HG03469 (cell line): ENCODE data around the gene DPP8.

ENCODE experiments used
- ATAC-seq: cut with Tn5 transposase; IDR thresholded peaks from one replicate; pipeline ENCODE4 v1.9.1; 2021; ENCODE audit warnings: mild to moderate bottlenecking, moderate library complexity, moderate number of reproducible peaks; ENCODE audit not compliant: unreplicated experiment

The DPP8 gene

DNA sequence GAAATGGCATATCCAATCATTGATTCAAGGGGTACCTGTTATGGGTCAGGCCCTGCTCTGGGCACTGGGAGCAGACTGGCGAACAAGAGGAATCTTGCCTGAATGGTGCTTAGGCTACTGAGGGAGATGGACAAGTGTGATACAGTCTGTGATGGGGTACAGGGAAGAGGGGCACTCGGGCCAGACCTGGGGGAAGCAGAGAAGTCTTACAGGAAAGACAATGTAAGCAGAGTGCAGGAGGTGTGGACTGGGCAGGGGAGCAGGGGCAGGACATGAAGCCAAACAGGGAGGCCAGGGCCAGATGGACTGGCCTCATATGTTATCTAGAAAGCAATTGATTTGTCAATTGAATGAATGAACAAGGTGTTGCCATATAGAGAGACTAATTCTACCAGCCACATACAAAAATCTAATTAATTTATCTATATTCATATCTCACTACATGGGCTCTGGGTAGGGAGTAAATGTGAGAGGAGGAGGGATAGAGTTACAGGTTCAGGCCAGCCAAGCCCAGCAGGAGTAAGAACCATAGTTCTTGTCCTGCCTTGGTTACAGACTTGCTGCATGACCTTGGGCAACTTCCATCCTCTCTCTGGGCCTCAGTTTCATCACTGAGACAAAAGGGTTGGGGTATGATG is 91.2 kb downstream of the DPP8 start:
- ATAC-seq = no peak

DNA sequence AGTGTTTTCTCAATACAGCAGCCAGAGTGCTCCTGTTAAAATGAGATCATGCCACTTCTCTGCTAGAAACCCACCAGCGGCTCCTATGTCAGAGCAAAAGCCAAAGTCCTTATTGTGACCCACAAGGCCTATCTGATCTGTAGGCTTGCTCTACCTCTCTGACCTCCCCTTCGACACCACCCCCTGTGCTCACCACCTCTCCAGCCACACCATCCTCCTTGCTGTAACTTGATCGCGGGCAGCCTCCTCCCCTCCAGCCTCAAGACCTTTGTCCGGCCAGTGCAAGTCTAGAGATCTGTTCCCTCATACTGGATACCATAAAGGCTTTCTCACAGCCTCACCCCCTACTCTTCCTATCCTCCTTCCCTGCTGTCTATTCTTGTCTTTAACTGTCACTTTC is 92.8 kb downstream of the DPP8 start:
- no peak for ATAC-seq

DNA sequence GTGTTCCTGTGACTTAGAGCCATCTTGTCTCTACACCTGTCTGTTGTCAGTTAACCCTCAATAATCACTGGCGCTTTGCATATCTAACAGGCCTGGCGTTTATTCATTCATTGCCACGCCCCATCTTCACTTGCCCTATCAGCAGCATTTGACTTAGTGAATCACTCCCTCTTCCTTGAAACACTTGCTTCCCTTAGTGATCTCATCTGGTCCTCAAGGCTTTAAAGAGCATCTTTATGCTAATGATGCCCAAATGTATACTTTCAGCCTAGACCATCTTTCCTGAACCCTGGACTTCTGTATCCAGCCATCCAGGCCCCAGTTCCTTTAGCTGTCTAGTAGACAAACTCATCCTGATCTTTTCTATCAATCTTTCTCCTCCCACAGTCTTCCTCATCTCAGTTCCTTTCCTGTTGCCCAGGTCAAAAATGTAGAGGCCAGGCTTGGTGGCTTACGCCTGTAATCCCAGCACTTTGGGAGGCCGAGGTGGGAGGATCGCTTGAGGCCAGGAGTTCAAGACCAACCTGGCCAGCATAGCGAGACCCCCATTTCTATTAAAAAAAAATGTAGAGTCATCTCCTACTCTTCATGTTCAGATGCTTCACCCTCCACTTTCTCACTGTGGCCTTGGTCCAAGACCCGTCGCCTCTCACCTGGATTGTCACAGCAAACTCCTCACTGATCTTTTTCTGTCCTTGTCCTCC is 93.4 kb downstream of the DPP8 start:
- ATAC-seq = no peak

DNA sequence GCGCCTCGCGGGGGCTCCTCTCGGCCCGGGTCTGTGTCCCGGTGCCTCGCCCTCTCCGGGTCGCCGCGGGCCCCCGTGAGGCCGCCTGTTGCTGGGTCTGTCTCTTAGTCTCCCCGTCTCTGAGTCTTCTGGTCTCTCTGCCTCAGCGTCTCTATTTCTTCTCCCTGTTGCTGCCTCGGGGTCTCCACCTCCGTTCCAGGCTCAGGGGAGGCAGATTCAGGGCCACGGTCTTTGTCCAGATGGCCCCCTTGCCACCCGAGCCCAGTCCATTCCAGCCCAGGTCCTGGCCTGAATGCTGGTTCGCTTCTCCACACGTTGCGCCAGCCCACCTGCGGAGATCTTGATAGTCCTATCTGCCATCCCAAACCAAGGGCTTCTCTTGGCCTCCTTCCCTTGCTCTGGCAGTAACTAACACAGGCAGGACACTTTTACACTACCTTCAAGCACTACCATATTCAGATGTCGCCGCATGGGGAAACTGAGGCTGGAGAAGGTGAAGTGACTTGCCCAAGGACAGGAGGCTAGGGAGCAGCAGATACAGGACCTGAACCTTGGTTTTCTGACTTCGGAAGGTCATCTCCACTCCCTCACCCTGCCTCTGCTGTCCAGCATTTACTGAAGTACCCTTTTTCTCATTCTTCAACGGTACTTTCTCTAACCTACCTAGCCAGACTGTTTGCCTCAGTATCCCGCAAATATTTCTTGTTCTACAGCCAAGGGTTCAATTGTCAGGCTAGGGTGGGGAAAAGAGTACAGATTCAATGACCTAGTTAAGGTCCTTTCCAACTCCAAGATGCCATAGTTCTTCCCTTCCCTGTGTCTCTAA is 94.1 kb downstream of the DPP8 start:
- ATAC-seq = no peak

DNA sequence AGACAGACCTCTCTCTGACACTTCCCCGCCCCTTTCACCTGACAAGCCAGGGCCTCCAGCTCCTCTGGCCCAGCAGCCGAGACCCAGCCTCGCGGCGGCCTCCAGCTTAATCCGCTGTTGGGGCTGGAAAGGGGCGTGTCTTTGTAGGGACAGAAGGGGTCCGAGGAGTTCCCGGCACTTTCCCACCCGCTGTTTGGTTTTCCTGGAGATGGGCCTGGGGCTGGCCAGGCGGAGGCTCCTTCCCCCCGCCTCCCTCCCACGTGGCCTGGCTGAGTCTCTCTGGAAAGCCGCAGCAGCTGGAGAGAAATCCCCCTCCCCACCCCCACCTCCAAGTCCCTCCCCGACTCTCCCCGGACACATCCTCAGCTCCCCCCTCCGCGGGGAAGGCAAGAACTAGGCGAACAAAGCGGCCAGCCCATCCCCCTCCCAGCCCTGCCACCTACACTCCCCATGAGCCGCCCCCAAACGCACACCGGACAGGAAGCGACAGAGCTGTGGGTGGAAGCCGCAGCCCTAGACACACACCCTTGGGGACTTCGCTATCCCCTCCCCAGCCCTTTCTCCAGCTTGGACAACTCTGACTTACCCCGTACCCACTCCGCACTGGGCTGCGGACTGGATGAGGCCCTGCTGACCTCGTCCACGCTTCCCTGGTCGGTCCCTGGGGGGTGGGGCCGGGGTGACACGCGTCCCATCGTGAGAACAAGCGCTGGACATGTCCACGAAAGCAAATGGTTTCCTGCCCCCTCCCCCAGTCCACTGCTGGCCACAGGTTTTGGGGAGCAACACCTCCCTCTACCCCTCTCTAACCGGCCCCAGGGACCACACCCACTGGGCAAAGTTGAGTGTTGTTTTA is 95.9 kb downstream of the DPP8 start:
- no peak for ATAC-seq

GRCh38 chr15:65420975-65421359 is 96.5 kb downstream of the DPP8 start:
- ATAC-seq = no peak

DNA sequence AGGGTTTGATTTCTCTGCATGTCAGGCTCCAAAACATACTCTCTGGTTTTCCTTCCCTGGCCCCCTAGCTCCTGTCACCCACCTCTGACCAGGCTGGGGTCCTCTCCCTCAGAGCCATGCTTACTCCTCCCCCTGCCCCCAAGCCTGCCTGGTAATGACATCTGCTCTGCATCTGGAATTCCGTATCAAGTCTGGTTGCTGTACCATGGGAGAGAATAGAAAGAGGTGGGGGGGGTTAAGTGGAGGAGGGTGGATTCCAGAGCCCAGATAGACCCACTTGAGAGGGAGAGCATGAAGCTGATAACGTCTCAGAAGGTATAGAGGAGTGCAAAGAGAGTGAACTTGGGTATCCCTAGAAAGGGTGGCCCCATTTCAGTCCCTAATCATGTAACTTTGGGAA is 98.9 kb downstream of the DPP8 start:
- ATAC-seq = no peak

- no peak for ATAC-seq
These were observed 100.6 kb downstream of the DPP8 start for GRCh38 chr15:65416845-65417416.

- ATAC-seq = no peak
These were observed 102.5 kb downstream of the DPP8 start for GRCh38 chr15:65414841-65415621.

DNA sequence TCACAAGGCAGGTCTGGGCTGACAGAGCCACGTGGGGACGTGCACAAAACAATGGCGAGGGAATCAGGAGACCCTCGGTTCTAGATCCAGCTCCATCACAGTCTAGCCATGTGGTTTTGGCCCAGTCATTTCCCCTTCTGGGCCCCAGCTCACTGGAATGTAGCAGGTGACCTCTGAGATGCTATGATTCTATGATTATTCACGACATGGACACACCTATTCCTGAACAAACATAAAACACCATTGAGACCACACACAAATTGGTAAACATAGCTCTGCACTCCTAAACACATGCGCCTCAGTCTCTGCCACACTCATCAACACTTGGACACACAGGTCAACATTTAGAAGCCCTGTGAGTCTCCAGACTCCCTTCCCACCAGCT is 103.7 kb downstream of the DPP8 start:
- no peak for ATAC-seq

GRCh38 chr15:65413051-65413759 is 104.3 kb downstream of the DPP8 start:
- no peak for ATAC-seq

GRCh38 chr15:65412556-65412955 is 104.9 kb downstream of the DPP8 start:
- ATAC-seq = no peak

DNA sequence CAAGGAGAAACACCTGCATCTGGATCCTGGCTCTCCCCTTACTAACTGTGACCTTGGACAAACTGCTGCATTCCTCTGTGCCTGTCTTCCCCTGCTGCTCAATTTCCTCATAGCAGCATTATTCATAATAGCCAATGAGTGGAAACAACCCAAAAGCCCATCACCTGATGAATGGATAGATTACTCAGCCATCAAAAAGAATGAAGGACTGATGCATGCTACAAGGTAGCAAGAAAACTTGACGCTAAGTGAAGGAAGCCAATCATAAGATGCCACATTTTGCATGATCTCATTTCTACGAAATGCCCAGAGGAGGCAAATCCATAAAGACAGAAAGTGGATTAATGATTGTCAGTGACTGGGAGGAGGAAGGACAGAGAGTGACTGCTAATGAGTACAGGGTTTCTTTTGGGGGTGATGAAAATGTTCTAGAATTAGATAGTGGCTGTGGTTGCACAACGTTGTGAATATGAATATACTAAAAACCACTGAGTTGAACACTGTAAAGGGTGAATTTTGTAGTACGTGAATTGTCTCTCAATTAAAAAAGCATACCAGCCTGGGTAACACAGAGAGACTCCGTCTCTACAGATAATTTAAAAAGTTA is 105.9 kb downstream of the DPP8 start:
- ATAC-seq = no peak

- ATAC-seq = no peak
These were observed 106.5 kb downstream of the DPP8 start for GRCh38 chr15:65410972-65411371.

DNA sequence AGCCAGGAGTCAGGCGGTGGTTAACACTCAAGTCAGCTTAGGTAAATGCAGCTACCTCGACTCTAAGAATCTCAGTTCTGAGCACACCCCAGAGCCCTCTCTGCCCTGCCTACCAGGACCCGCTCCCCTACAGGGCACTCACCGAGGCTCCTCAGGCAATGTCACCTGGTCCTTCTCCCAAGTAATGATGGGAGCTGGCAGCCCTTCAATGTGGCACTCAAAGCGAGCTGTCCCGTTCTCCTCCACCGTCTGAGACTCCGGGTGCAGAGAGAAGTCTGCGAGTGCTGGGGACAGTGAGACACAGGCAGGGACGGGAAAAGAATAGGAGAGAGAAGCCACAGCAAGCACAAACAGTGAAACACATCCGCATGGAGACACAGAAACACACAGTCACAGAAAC is 107.5 kb downstream of the DPP8 start:
- no peak for ATAC-seq

GRCh38 chr15:65409036-65409631 is 108.4 kb downstream of the DPP8 start:
- no peak for ATAC-seq

DNA sequence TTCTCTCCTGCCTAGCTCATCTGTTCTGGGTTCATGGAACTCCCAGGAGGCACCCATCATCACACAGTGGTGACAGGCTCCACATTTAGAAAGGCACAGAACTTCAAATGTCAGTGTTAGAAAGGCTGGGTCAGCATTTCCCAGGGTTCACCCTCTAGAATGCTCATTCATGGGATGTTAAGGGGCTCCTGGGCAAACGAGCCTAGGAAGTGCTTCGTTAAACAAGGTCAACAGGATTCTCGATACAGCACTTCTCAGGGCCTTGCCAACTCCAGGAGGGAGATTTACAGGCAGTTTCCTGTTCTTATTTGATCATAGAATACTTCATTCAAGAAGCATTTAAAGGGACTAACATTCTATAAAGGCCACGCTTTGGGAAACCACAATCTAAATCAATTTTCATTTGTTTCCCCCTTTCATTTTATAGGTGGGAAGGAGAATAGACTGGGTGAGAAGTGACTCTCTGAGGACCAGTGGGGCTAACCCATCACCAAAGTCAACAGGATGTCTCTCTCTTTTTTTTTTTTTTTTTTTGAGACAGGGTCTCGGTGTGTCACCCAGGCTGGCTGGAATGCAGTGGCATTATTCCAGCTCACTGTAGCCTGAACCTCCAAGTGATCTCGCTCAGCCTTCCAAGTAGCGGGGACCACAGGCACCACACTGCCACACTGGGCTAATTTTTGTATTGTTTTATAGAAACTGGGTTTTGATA is 109.0 kb downstream of the DPP8 start:
- no peak for ATAC-seq
